Left lung (tissue), 10 donors: ENCODE data around the gene HOMEZ. TPM values are rescaled to one million over a fixed set of nuclear protein-coding genes. Genes with fewer than 3 reads are reported as not detected.
A peak's percentile ranks its signal among the peaks of the same experiment; 100 is the strongest.

Experiments
- ATAC-seq: fragments of 200-7000 bp; cut with Tn5 transposase; one replicate; pipeline ENCODE4 v1.9.1; 2020; ENCODE audit warnings: moderate library complexity
- DNase-seq, 4 donors: peaks; one replicate each; pipeline ENCODE4 v3.0.0-alpha.2; 2013 to 2020
- H3K27ac ChIP-seq, 2 donors: fragments of 200-600 bp; sonication (generic) in 1 of 2; one replicate each; pipeline versions ENCODE4 v1.5.0 to v1.8.0; 2020 to 2021
- H3K27me3 ChIP-seq, 2 donors: fragments of 200-600 bp; sonication (generic) in 1 of 2; one replicate each; pipeline versions ENCODE4 v1.5.0 to v1.8.0; 2020 to 2021
- H3K36me3 ChIP-seq, 2 donors: fragments of 200-600 bp; sonication (generic) in 1 of 2; one replicate each; pipeline versions ENCODE4 v1.5.0 to v1.8.0; 2020 to 2021
- H3K4me1 ChIP-seq, 2 donors: fragments of 200-600 bp; one replicate each; pipeline ENCODE4 v1.8.0; 2021
- H3K4me3 ChIP-seq, 2 donors: fragments of 200-600 bp; sonication (generic) in 1 of 2; one replicate each; pipeline versions ENCODE4 v1.5.0 to v1.8.0; 2020 to 2021; ENCODE audit warnings: mild to moderate bottlenecking in 1 of 2
- H3K9me3 ChIP-seq, 2 donors: fragments of 200-600 bp; sonication (generic) in 1 of 2; one replicate each; pipeline versions ENCODE4 v1.5.0 to v1.8.0; 2020 to 2021
- CTCF ChIP-seq, 2 donors: fragments of 200-600 bp; sonication (generic) in 1 of 2; IDR thresholded peaks; one replicate each; pipeline versions ENCODE4 v1.5.0 to v1.8.0; 2021; ENCODE audit warnings: antibody characterized with exemption in 2 of 2
- intact Hi-C, 2 donors: fragments of 100-400 bp; cut with DNase I; formaldehyde crosslinking; loops; one replicate each; pipeline versions ENCODE4 v1.11.2 to v1.14.2; 2022
- polyA plus RNA-seq, 6 donors: library from polyadenylated mRNA; unstranded; fragments of 120-200 nt; gene quantifications; one replicate each; pipeline ENCODE4 v1.2.1, GENCODE V29; 2013; ENCODE audit not compliant: insufficient read length in 6 of 6
- total RNA-seq, 2 donors: library from RNA; stranded (reverse); fragmentation: NEBNext Ultra II Directional; extraction: Animal tissue kit (Norgen Biotek cat#: 25700); gene quantifications; one replicate each; pipeline ENCODE4 v1.2.1, GENCODE V29; 2021
- donor health status: DM: no; HTN: yes; CAD: no.
- donor health status: DM: no; HTN: no; CAD: no.

The HOMEZ gene
- total and polyA plus RNA-seq, 8 donors: 11.9 to 18.6 (median 15.4) TPM

DNA sequence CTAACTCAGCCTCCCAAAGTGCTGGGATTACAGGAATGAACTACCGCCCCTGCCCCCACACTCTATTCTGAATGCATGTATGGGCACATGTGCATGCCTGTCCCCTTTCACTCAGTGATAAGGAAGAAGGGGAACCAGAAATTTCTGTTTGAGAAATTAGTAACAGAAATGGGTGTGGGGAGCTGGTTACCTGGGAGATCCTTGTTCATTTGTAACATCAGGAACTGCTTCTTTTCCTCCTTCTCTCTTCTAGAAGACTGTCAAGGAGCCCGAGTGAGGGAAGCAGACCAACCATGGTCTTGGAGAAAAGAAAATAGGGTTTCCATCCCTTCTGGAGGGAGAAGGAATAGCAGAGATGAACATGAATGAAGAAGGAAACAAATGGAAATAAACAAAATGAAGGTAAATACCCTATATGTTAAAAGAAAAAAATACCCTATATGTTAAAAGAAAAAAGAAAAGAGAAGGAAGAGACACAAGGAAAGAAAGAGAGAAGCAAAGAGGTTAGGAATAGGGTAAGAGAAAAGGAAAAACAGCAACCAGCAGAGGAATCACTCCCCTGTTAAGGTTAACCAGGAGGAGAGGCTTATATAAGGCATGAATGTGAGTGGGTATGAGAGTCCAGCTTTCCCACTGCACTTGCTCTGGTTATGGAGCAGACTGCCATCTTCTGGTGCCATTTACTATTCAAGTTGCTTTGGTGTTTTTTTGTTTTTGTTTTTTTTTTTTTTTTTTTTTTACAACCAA, 13.5 kb upstream of the HOMEZ start:
- ATAC-seq (no peak), DNase-seq (peak in 1 of 4 donors; percentile 61)
- intact Hi-C loops: no loop called here

DNA sequence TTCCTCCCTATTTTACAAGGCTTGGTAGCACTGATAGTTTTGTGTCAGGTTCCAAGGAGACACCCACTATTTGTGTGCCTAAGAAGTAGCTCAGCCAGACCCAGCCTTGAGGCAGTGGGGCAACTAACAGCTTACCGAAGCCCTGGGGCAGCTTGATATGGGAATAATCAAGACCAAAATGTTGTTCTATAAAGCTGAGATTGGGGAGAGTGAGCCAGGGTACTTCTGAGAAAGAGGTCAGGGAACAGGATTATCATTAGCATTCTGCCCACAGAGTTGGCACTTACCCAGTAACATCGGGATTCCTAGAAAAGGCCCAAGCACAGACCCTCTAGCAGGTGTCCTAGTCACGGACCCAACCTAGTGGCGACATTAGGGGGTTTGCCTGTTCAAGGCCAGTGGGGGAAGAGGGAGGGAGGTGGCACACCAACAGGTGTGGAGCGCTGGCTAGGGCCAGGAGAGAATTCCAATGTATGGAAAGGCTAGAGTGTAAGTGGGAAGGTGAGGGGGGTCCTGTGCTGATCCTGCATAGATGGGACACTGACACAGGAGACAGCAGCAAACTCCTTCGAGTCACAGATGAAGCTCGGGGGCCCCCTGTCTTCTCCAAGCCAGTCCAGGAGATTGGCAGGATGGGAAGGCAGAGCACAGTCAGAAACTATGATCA, 11.8 kb upstream of the HOMEZ start:
- DNase-seq: no peak
- no peaks in the 10 kb centered on the region for H3K9me3 ChIP-seq
- H3K27ac ChIP-seq: peak overlapping the region in 1 of 2 donors; percentile 33
- TF ChIP-seq CTCF (IDR thresholded peaks at IDR 0.05): no peak
- H3K36me3 ChIP-seq: peaks cover 0 to 22% of the 10 kb centered on the region in 2 donors
- H3K4me3 ChIP-seq: no peak overlapping the region
- intact Hi-C loops: no loop called here
- H3K4me1 ChIP-seq: peaks cover 9 to 39% of the 10 kb centered on the region in 2 donors
- ATAC-seq: no peak
- H3K27me3 ChIP-seq: no peaks in the 10 kb centered on the region

More for the DNA sequence above, 13.5 kb upstream of the HOMEZ start:
- H3K36me3 ChIP-seq: peaks cover 0 to 22% of the 10 kb centered on the region in 2 donors
- H3K9me3 ChIP-seq: no peaks in the 10 kb centered on the region
- peak overlapping the region in 1 of 2 donors; percentile 90 for H3K4me3 ChIP-seq
- H3K4me1 ChIP-seq: peaks cover 9 to 40% of the 10 kb centered on the region in 2 donors
- H3K27ac ChIP-seq: peak overlapping the region in 1 of 2 donors; percentile 97
- H3K27me3 ChIP-seq: no peaks in the 10 kb centered on the region
- no peak for TF ChIP-seq CTCF (IDR thresholded peaks at IDR 0.05)

DNA sequence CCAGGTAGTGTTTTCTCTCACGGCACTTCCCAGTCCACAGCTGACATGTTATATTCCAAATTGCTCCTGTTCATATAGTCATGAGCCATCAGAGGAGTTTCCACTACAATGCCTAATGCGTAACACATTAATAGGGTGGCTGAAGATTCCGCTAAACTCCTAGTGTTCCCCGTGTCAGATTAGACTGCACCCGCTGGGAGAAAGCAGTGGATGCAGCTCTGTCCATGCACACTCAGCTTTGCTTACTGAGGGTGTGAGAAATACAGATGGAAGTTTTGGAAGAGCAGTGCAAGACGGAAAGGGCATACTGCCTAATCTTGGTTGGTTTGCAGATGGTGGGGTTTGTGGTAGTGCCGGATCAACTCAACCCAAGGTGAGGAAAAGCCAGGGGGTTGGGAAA, 11.2 kb upstream of the HOMEZ start:
- no peak for DNase-seq
- intact Hi-C loops: no loop called here
- Histone ChIP-seq H3K27ac (no peak overlapping the region), H3K9me3 (no peaks in the 10 kb centered on the region), H3K36me3 (peaks cover 0 to 22% of the 10 kb centered on the region in 2 donors), H3K4me1 (peaks cover 9 to 38% of the 10 kb centered on the region in 2 donors), H3K4me3 (no peak overlapping the region), H3K27me3 (no peaks in the 10 kb centered on the region)
- no peak for ATAC-seq
- no peak for TF ChIP-seq CTCF (IDR thresholded peaks at IDR 0.05)

DNA sequence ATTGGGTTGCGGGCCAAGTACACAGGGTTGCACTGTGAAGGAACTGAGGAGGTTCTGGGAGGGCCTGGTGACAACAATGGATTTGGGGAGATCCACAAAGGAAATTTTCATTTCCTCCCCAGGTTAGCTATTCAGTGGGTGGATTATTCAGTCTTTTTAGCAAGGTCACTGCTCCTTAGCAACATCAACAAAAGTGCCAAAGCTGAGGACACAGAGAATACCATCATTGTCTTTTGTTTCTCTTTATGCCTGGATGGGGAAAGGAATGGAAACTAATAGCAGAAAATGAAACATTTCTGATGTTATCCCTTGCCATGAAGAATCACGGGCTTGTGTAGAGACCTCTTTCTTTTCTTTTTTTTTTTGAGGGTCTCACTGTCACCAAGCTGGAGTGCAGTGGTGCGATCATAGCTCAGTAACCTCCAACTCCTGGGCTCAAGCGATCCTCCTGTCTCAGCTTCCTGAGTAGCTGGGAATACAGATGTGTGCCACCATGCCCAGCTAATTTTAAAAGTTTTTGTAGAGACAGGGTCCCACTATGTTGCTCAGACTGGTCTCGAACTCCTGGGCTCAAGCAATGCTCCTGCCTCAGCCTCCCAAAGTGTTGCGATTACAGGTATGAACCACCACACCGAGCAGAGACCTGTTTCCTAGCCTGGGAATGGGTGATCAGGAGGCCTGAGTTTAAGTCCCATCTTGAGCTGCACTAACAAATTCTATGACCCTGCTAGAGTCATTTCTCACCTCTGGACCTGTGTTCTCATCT, 10.3 kb upstream of the HOMEZ start:
- intact Hi-C loops: no loop called here

More for the DNA sequence above, 10.3 kb upstream of the HOMEZ start:
- peaks cover 0 to 22% of the 10 kb centered on the region in 2 donors for H3K36me3 ChIP-seq
- no peak for DNase-seq
- H3K9me3 ChIP-seq: no peaks in the 10 kb centered on the region
- no peak for TF ChIP-seq CTCF (IDR thresholded peaks at IDR 0.05)
- no peak overlapping the region for H3K4me3 ChIP-seq
- peaks cover 9 to 38% of the 10 kb centered on the region in 2 donors for H3K4me1 ChIP-seq
- no peak for ATAC-seq
- no peak overlapping the region for H3K27ac ChIP-seq
- H3K27me3 ChIP-seq: no peaks in the 10 kb centered on the region
